ENCODE data around the gene RGS13.

DNA sequence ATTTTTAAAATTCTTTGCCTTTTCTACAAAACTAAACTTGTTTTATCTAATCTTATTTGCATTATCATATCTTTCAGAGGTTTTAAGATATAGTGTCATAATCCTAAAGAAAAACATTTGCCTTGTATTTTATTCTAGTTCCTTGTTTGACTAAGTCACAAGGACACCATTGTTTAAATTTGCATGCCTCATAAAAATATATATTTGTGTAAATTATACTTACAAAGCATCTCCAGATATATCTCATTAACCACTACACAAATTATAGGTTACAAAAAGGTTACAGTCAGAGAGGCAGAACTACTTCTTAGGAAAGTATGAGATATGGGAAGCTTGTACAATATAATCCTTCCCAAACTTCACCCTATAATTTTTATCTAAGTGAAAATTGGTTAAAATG, 4.2 kb upstream of the RGS13 start:
- TF ChIP-seq POLR2AphosphoS5 (IDR thresholded peaks at IDR 0.05) (no peak), POLR2A (IDR thresholded peaks at IDR 0.05) (no peak)
- TF ChIP-seq, protein P1, sequence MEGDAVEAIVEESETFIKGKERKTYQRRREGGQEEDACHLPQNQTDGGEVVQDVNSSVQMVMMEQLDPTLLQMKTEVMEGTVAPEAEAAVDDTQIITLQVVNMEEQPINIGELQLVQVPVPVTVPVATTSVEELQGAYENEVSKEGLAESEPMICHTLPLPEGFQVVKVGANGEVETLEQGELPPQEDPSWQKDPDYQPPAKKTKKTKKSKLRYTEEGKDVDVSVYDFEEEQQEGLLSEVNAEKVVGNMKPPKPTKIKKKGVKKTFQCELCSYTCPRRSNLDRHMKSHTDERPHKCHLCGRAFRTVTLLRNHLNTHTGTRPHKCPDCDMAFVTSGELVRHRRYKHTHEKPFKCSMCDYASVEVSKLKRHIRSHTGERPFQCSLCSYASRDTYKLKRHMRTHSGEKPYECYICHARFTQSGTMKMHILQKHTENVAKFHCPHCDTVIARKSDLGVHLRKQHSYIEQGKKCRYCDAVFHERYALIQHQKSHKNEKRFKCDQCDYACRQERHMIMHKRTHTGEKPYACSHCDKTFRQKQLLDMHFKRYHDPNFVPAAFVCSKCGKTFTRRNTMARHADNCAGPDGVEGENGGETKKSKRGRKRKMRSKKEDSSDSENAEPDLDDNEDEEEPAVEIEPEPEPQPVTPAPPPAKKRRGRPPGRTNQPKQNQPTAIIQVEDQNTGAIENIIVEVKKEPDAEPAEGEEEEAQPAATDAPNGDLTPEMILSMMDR (IDR thresholded peaks at IDR 0.05 in 8 of 11, conservative IDR thresholded peaks at IDR 0.05 in 3 of 11) = no peak
